Measurements from ENCODE around the gene IBSP.

Gene IBSP

GRCh38 chr4:87799301-87800113 is at the start of gene IBSP:
IBSP (plus strand) TSS chr4:87799554; CDS start chr4:87802362, 2,808 bp downstream.
- DNase-seq, result no peak

- DNase-seq, result no peak
Observed at GRCh38 chr4:87749883-87750282, 49.5 kb upstream of the IBSP start.

GRCh38 chr4:87758270-87758669 is 41.1 kb upstream of the IBSP start:
- no peak for DNase-seq

GRCh38 chr4:87762311-87762710 is 37.0 kb upstream of the IBSP start:
- DNase-seq, result no peak

- no peak for DNase-seq
Observed at GRCh38 chr4:87781569-87781968, 17.8 kb upstream of the IBSP start.

GRCh38 chr4:87783781-87784180 is 15.6 kb upstream of the IBSP start:
- DNase-seq, result no peak

GRCh38 chr4:87785731-87786509 is 13.4 kb upstream of the IBSP start:
- no peak for DNase-seq

- no peak for DNase-seq
Observed at GRCh38 chr4:87802858-87803257, 3.5 kb downstream of the IBSP start.

GRCh38 chr4:87803421-87803820 is 4.1 kb downstream of the IBSP start:
- DNase-seq, result no peak

- DNase-seq, result no peak
Observed at GRCh38 chr4:87804871-87805270, 5.5 kb downstream of the IBSP start.

GRCh38 chr4:87805971-87806370 is 6.6 kb downstream of the IBSP start:
- DNase-seq, result peak; percentile 2

- no peak for DNase-seq
Observed at GRCh38 chr4:87806520-87806919, 7.2 kb downstream of the IBSP start.

GRCh38 chr4:87807402-87807801 is 8.0 kb downstream of the IBSP start:
- DNase-seq, result no peak

- DNase-seq, result no peak
Observed at GRCh38 chr4:87811977-87812376, 12.6 kb downstream of the IBSP start.

- no peak for DNase-seq
Observed at GRCh38 chr4:87819281-87819919, 20.0 kb downstream of the IBSP start.

- no peak for DNase-seq
Observed at GRCh38 chr4:87823200-87823599, 23.8 kb downstream of the IBSP start.

- DNase-seq, result no peak
Observed at GRCh38 chr4:87823724-87824123, 24.4 kb downstream of the IBSP start.

GRCh38 chr4:87824352-87824751 is 25.0 kb downstream of the IBSP start:
- no peak for DNase-seq

- DNase-seq, result no peak
Observed at GRCh38 chr4:87832669-87833068, 33.3 kb downstream of the IBSP start, which contains the start of gene MEPE. MEPE (plus strand) TSS chr4:87832969; CDS start chr4:87834715, 1,746 bp downstream.

GRCh38 chr4:87834401-87834800 is 35.0 kb downstream of the IBSP start:
- no peak for DNase-seq

- no peak for DNase-seq
Observed at GRCh38 chr4:87835197-87835596, 35.8 kb downstream of the IBSP start.

- no peak for DNase-seq
Observed at GRCh38 chr4:87835743-87836142, 36.4 kb downstream of the IBSP start.

GRCh38 chr4:87838205-87838604 is 38.9 kb downstream of the IBSP start:
- DNase-seq, result no peak

Measured in SIG-M5 (cell line).